ENCODE measurements around the gene SLC12A7. TPM values are rescaled to one million over a fixed set of nuclear protein-coding genes. Genes with fewer than 3 reads are reported as not detected.

Gene SLC12A7
- total and polyA plus RNA-seq, 2 of the 13 experiments (the other 11 are each of a cell fraction or from before 2014, with no cell fraction given) = 14.0 to 18.5 TPM

DNA sequence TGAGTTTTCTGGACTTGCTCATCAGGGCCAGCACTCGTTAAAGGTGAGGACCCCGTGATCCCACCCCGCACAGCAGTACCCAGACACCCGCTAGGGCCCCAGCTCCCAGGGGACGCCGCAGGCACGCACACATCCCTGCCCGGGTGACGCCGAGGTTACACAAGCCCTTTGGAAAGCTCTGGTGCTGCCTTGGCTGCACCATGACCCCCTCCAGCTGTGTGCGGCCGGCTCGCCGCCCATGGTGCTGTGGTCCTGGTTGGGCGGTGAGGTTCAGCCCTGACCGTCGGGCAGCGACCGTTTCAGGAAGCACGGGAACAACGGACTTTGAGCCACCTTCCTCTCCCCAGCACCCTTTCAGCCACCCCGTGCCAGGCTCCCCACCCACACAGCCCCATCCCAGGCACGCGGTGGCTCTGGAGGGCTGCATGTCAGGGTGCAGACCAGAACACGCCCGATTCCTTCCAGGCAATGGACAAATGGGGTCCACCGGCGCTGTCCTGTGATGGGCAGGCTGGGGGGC lies 7.5 kb upstream of the SLC12A7 start (continued):
- TF ChIP-seq, protein P1, sequence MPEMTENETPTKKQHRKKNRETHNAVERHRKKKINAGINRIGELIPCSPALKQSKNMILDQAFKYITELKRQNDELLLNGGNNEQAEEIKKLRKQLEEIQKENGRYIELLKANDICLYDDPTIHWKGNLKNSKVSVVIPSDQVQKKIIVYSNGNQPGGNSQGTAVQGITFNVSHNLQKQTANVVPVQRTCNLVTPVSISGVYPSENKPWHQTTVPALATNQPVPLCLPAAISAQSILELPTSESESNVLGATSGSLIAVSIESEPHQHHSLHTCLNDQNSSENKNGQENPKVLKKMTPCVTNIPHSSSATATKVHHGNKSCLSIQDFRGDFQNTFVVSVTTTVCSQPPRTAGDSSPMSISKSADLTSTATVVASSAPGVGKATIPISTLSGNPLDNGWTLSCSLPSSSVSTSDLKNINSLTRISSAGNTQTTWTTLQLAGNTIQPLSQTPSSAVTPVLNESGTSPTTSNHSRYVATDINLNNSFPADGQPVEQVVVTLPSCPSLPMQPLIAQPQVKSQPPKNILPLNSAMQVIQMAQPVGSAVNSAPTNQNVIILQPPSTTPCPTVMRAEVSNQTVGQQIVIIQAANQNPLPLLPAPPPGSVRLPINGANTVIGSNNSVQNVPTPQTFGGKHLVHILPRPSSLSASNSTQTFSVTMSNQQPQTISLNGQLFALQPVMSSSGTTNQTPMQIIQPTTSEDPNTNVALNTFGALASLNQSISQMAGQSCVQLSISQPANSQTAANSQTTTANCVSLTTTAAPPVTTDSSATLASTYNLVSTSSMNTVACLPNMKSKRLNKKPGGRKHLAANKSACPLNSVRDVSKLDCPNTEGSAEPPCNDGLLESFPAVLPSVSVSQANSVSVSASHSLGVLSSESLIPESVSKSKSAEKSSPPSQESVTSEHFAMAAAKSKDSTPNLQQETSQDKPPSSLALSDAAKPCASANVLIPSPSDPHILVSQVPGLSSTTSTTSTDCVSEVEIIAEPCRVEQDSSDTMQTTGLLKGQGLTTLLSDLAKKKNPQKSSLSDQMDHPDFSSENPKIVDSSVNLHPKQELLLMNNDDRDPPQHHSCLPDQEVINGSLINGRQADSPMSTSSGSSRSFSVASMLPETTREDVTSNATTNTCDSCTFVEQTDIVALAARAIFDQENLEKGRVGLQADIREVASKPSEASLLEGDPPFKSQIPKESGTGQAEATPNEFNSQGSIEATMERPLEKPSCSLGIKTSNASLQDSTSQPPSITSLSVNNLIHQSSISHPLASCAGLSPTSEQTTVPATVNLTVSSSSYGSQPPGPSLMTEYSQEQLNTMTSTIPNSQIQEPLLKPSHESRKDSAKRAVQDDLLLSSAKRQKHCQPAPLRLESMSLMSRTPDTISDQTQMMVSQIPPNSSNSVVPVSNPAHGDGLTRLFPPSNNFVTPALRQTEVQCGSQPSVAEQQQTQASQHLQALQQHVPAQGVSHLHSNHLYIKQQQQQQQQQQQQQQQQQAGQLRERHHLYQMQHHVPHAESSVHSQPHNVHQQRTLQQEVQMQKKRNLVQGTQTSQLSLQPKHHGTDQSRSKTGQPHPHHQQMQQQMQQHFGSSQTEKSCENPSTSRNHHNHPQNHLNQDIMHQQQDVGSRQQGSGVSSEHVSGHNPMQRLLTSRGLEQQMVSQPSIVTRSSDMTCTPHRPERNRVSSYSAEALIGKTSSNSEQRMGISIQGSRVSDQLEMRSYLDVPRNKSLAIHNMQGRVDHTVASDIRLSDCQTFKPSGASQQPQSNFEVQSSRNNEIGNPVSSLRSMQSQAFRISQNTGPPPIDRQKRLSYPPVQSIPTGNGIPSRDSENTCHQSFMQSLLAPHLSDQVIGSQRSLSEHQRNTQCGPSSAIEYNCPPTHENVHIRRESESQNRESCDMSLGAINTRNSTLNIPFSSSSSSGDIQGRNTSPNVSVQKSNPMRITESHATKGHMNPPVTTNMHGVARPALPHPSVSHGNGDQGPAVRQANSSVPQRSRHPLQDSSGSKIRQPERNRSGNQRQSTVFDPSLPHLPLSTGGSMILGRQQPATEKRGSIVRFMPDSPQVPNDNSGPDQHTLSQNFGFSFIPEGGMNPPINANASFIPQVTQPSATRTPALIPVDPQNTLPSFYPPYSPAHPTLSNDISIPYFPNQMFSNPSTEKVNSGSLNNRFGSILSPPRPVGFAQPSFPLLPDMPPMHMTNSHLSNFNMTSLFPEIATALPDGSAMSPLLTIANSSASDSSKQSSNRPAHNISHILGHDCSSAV (CRISPR knock-in tag; IDR thresholded peaks at IDR 0.05; ENCODE audit: borderline replicate concordance) = no peak
- TF ChIP-seq CENPT (CRISPR knock-in tag; IDR thresholded peaks at IDR 0.05; ENCODE audit: low read depth) (no peak), ZNF816 (CRISPR knock-in tag; IDR thresholded peaks at IDR 0.05; ENCODE audit: borderline replicate concordance) (no peak), SMAD9 (CRISPR knock-in tag; IDR thresholded peaks at IDR 0.05) (no peak), NR1H2 (CRISPR knock-in tag; IDR thresholded peaks at IDR 0.05; ENCODE audit: borderline replicate concordance, low read depth) (no peak), SMAD1 (CRISPR knock-in tag; IDR thresholded peaks at IDR 0.05; ENCODE audit: borderline replicate concordance, low read depth) (peak; percentile 60; the same call in 1 of the 2 replicates), SAP130 (CRISPR knock-in tag; IDR thresholded peaks at IDR 0.05; ENCODE audit: low read depth) (peak; percentile 79), SP2 (CRISPR knock-in tag; IDR thresholded peaks at IDR 0.05) (no peak), ZBTB3 (CRISPR knock-in tag; IDR thresholded peaks at IDR 0.05; ENCODE audit: borderline replicate concordance, low read depth) (no peak), ZNF530 (CRISPR knock-in tag; IDR thresholded peaks at IDR 0.05; ENCODE audit: low read depth) (no peak), DPF2 (CRISPR knock-in tag; IDR thresholded peaks at IDR 0.05; ENCODE audit: borderline replicate concordance, low read depth) (no peak), RFX1 (IDR thresholded peaks at IDR 0.05) (no peak), TEAD2 (CRISPR knock-in tag; IDR thresholded peaks at IDR 0.05) (no peak), ZSCAN9 (CRISPR knock-in tag; IDR thresholded peaks at IDR 0.05; ENCODE audit: borderline replicate concordance) (no peak)
- TF ChIP-seq, protein P2, sequence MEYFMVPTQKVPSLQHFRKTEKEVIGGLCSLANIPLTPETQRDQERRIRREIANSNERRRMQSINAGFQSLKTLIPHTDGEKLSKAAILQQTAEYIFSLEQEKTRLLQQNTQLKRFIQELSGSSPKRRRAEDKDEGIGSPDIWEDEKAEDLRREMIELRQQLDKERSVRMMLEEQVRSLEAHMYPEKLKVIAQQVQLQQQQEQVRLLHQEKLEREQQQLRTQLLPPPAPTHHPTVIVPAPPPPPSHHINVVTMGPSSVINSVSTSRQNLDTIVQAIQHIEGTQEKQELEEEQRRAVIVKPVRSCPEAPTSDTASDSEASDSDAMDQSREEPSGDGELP (IDR thresholded peaks at IDR 0.05; ENCODE audit: borderline replicate concordance, low read depth) = peak; percentile 95; the same call in 1 of the 2 replicates
- TF ChIP-seq, protein P3, sequence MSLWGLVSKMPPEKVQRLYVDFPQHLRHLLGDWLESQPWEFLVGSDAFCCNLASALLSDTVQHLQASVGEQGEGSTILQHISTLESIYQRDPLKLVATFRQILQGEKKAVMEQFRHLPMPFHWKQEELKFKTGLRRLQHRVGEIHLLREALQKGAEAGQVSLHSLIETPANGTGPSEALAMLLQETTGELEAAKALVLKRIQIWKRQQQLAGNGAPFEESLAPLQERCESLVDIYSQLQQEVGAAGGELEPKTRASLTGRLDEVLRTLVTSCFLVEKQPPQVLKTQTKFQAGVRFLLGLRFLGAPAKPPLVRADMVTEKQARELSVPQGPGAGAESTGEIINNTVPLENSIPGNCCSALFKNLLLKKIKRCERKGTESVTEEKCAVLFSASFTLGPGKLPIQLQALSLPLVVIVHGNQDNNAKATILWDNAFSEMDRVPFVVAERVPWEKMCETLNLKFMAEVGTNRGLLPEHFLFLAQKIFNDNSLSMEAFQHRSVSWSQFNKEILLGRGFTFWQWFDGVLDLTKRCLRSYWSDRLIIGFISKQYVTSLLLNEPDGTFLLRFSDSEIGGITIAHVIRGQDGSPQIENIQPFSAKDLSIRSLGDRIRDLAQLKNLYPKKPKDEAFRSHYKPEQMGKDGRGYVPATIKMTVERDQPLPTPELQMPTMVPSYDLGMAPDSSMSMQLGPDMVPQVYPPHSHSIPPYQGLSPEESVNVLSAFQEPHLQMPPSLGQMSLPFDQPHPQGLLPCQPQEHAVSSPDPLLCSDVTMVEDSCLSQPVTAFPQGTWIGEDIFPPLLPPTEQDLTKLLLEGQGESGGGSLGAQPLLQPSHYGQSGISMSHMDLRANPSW (CRISPR knock-in tag; IDR thresholded peaks at IDR 0.05; ENCODE audit: borderline replicate concordance) = 0 out of 2 replicates have a peak, but pooled peaks have one; percentile 27
- TF ChIP-seq, protein P4, sequence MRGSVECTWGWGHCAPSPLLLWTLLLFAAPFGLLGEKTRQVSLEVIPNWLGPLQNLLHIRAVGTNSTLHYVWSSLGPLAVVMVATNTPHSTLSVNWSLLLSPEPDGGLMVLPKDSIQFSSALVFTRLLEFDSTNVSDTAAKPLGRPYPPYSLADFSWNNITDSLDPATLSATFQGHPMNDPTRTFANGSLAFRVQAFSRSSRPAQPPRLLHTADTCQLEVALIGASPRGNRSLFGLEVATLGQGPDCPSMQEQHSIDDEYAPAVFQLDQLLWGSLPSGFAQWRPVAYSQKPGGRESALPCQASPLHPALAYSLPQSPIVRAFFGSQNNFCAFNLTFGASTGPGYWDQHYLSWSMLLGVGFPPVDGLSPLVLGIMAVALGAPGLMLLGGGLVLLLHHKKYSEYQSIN (CRISPR knock-in tag; IDR thresholded peaks at IDR 0.05; ENCODE audit: borderline replicate concordance) = no peak
